ENCODE results near the gene TNPO1. TPM values are rescaled to one million over a fixed set of nuclear protein-coding genes. Genes with fewer than 3 reads are reported as not detected.

TNPO1 gene
- total and polyA plus RNA-seq, 2 of the 8 experiments (the other 6 are each of a cell fraction or from before 2014, with no cell fraction given) = 38.5 to 211 TPM

DNA sequence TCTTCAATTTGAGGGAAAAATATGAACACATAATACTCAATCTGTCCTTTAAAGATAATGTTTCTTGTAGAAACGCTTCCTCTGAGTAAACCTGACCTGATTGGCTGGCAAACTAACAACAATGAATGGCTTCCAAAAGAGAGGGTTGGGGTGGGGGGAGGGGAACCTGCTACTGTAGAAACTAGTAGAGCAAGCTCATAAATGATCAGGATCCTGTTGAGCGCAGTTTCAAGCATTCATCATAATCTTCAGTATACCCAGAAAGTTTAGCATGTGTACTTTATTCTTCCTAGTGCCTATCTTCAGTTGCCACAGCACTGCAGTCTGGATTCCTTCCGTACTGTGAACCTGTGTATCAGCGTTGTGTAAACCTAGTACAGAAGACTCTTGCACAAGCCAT is 76.4 kb downstream of the TNPO1 start:
- FAIRE-seq = no peak

More for the DNA sequence above, 76.4 kb downstream of the TNPO1 start:
- Histone ChIP-seq H3K9me3 (ENCODE audit: insufficient read depth in 2 of 2, low read depth in 1 of 2, low read length in 1 of 2) (no peaks in the 10 kb centered on the region), H2BK5ac (ENCODE audit: low read depth, low read length) (no peak overlapping the region), H4K5ac (ENCODE audit: insufficient read length, low read depth, low read length) (no peak overlapping the region), H3K23me2 (ENCODE audit: low read depth, low read length) (no peaks in the 10 kb centered on the region; the same call in 1 of the 2 replicates), H3K9ac (replicated peaks in 1 of 4; ENCODE audit: extremely low read depth in 1 of 4, low read depth in 3 of 4, low read length in 3 of 4) (no peak overlapping the region), H3K4me1 (replicated peaks in 1 of 4; ENCODE audit: control insufficient read depth in 3 of 4, insufficient read depth in 4 of 4, low read length in 3 of 4) (no peaks in the 10 kb centered on the region), H3K27me3 (replicated peaks in 1 of 4; ENCODE audit: control insufficient read depth in 3 of 4, extremely low read depth in 1 of 4, insufficient read depth in 3 of 4, low read length in 3 of 4) (no peaks in the 10 kb centered on the region), H4K91ac (replicated peaks; ENCODE audit: insufficient read length, low read length) (no peak overlapping the region), H3K36me3 (ENCODE audit: control insufficient read depth in 2 of 4, insufficient read depth in 4 of 4, low read length in 3 of 4) (peaks cover 16 to 92% (median 58%) of the 10 kb centered on the region in 4 experiments), H3K79me2 (ENCODE audit: control insufficient read depth in 1 of 2, insufficient read depth in 2 of 2, low read length in 2 of 2) (no peaks in the 10 kb centered on the region), H3K23ac (ENCODE audit: insufficient read length) (no peak overlapping the region), H2BK120ac (replicated peaks; ENCODE audit: low read depth, low read length) (no peak overlapping the region), H2BK15ac (ENCODE audit: low read length) (no peak overlapping the region), H2AFZ (ENCODE audit: low read length) (no peak overlapping the region), H3K18ac (ENCODE audit: extremely low read depth, low read length) (no peak overlapping the region), H3K4me2 (ENCODE audit: insufficient read depth in 1 of 2, low read depth in 2 of 2, low read length in 2 of 2) (no peak overlapping the region), H3K4me3 (ENCODE audit: extremely low read depth in 1 of 4, insufficient read depth in 2 of 4, low read depth in 3 of 4, low read length in 4 of 4) (no peak overlapping the region), H3K56ac (replicated peaks; ENCODE audit: insufficient read length, low read depth, low read length) (no peak overlapping the region), H3K79me1 (ENCODE audit: low read depth, low read length) (no peaks in the 10 kb centered on the region), H2BK12ac (ENCODE audit: low read depth, low read length) (no peak overlapping the region), H3K14ac (ENCODE audit: insufficient read length) (no peak overlapping the region), H3K27ac (ENCODE audit: low read depth, low read length) (no peak overlapping the region), H4K20me1 (replicated peaks in 1 of 2; ENCODE audit: control insufficient read depth in 1 of 2, insufficient read depth in 2 of 2, low read length in 2 of 2) (no peaks in the 10 kb centered on the region), H3K4ac (replicated peaks; ENCODE audit: insufficient read length, low read depth, low read length) (no peak overlapping the region), H2BK20ac (ENCODE audit: low read length) (no peak overlapping the region), H2AK5ac (ENCODE audit: low read depth, low read length) (no peak overlapping the region), H4K8ac (ENCODE audit: extremely low read depth, insufficient read depth, low read length) (no peak overlapping the region)
- POLR2A ChIA-PET (ENCODE audit: partially characterized antibody) = interaction anchor here (1.3 kb wide), 1 partner anchor 39 kb away, joined by 4 read pairs; no protein-coding TSS in a partner anchor
- CTCF ChIA-PET (ENCODE audit: partially characterized antibody) = no interaction called here
- TF ChIP-seq ZNF274 (IDR thresholded peaks at IDR 0.05; ENCODE audit: borderline replicate concordance, extremely low read depth, low read length) (no peak), CHD2 (IDR thresholded peaks at IDR 0.05; ENCODE audit: low read length) (no peak), SP2 (IDR thresholded peaks at IDR 0.05; ENCODE audit: low read length) (no peak), HDAC2 (IDR thresholded peaks at IDR 0.05; ENCODE audit: borderline replicate concordance in 1 of 2, low read depth in 2 of 2, low read length in 2 of 2) (no peak), GABPA (IDR thresholded peaks at IDR 0.05; ENCODE audit: borderline replicate concordance, insufficient read depth, low read length) (no peak), SAP30 (IDR thresholded peaks at IDR 0.05; ENCODE audit: insufficient read depth, insufficient replicate concordance, low read length) (no peak), CBX5 (IDR thresholded peaks at IDR 0.05; ENCODE audit: low read depth, low read length) (no peak), TCF12 (IDR thresholded peaks at IDR 0.05; ENCODE audit: low read depth, low read length) (no peak)
- no peak for DNase-seq (ENCODE audit: low read depth in 1 of 2, low spot score in 2 of 2)
- 83% methylated on average over 4 of the region's 4 CpGs; no CpG with 5 or more reads in 1 of the 2 experiments for WGBS, 2 experiments (ENCODE audit: extremely low coverage in 1 of 2, insufficient coverage in 1 of 2, insufficient read length in 1 of 2, insufficient replicate concordance in 2 of 2, low coverage in 1 of 2, low lambda C conversion rate in 2 of 2, missing lambda C conversion rate in 1 of 2)

All from H1 (cell line).